Mesothelial cell of epicardium (in vitro differentiated cells): Measurements from ENCODE around the gene VEPH1. TPM values are rescaled to one million over a fixed set of nuclear protein-coding genes. Genes with fewer than 3 reads are reported as not detected.

Source experiments
- DNase-seq, 2 experiments: peaks; one replicate each; pipeline ENCODE4 v3.0.0; 2021; ENCODE audit warnings: low spot score in 2 of 2; ENCODE audit not compliant: unreplicated experiment in 2 of 2
- H3K27ac Mint-ChIP-seq: 2 replicates; pipeline ENCODE4 v1.8.0; 2021; ENCODE audit warnings: mixed read lengths
- H3K27me3 Mint-ChIP-seq: 2 replicates; pipeline ENCODE4 v1.8.0; 2021; ENCODE audit warnings: low read depth, mixed read lengths
- H3K36me3 Mint-ChIP-seq: 2 replicates; pipeline ENCODE4 v1.8.0; 2021; ENCODE audit warnings: mixed read lengths
- H3K4me1 Mint-ChIP-seq: 2 replicates; pipeline ENCODE4 v1.8.0; 2021; ENCODE audit warnings: mixed read lengths
- H3K4me3 Mint-ChIP-seq: 2 replicates; pipeline ENCODE4 v1.8.0; 2021; ENCODE audit warnings: mild to moderate bottlenecking, moderate library complexity, mixed read lengths
- H3K9me3 Mint-ChIP-seq: 2 replicates; pipeline ENCODE4 v1.8.0; 2021; ENCODE audit warnings: mixed read lengths
- total RNA-seq: library from RNA; stranded (reverse); gene quantifications from 3 replicates; pipeline ENCODE4 v1.2.1, GENCODE V29; 2021
- TF ChIP-seq, protein P1 (sequence below): fragments of 200-600 bp; sonication (generic); IDR thresholded peaks from one replicate; pipeline ENCODE4 v1.5.0; 2021; ENCODE audit warnings: antibody characterized with exemption; ENCODE audit not compliant: unreplicated experiment

The VEPH1 gene
- total RNA-seq = 7.2 to 10.2 TPM (median 7.9 TPM) in 3 replicates

DNA sequence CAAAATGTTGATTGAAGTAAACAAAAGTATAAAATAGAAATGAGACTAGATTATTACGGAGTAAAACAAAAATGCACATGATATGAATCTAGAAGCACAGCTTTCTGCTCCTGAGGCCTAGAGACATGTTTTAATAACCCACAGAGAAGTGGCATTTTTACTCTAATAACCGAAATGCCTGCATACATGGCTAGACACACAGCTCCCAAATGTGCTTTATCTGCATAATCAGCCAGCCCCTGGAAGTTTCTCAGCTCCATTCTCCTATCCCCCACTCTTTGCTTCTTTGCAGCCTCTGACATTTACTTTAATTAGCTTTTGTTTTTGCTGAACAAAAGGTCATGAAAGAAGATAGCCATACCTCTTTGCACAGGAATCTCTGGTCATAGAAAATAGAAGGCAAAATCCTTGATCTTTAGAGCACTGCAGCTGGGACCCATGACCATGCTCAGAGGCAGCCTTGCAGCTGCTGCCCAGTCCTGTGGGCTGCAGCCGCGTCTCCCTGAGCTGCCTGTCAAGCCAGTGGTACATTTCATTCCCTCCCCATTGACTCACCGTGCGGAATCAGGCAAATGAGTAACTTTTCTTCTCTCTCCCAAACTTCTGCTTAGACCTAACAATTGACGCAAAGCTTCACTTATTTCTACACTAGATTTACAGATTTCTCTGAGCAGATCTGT, at the start of gene VEPH1:
TSS of gene VEPH1 (minus strand) at position 501 of the 680 bp plus-strand sequence. CDS start 8,067 bp downstream, outside the sequence.
- Mint-ChIP-seq H3K36me3 (no peaks in the 10 kb centered on the region), H3K9me3 (peaks cover 4% of the 10 kb centered on the region), H3K4me1 (peaks cover 35% of the 10 kb centered on the region), H3K27me3 (peaks cover 2% of the 10 kb centered on the region), H3K4me3 (no peak within 1 kb of the TSS), H3K27ac (no peak within 1 kb of the TSS)
- TF ChIP-seq, protein P1, sequence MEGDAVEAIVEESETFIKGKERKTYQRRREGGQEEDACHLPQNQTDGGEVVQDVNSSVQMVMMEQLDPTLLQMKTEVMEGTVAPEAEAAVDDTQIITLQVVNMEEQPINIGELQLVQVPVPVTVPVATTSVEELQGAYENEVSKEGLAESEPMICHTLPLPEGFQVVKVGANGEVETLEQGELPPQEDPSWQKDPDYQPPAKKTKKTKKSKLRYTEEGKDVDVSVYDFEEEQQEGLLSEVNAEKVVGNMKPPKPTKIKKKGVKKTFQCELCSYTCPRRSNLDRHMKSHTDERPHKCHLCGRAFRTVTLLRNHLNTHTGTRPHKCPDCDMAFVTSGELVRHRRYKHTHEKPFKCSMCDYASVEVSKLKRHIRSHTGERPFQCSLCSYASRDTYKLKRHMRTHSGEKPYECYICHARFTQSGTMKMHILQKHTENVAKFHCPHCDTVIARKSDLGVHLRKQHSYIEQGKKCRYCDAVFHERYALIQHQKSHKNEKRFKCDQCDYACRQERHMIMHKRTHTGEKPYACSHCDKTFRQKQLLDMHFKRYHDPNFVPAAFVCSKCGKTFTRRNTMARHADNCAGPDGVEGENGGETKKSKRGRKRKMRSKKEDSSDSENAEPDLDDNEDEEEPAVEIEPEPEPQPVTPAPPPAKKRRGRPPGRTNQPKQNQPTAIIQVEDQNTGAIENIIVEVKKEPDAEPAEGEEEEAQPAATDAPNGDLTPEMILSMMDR = no peak
- no peak for DNase-seq

DNA sequence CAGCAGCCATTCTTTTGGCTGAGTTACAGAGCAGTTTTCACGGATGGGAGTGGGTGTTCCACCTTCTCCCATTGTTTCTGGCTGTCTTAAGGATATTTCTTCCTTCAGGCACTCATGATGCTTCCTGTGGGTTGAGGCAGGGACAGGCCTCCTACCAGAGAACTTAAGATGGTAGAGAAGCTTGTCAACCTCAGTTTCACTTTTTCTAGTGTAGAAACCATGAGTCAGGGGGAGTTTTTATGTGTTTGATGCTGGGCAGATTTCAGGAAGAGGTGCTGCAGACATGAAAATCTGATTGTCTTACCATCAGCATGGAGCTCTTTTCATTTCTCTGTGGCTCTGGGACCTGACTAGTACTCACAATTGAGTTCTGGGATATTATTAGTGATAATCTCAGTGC, 48.7 kb upstream of the VEPH1 start:
- H3K9me3 Mint-ChIP-seq = peaks cover 21% of the 10 kb centered on the region
- H3K4me3 Mint-ChIP-seq = no peak overlapping the region
- H3K27me3 Mint-ChIP-seq = peaks cover 31% of the 10 kb centered on the region
- DNase-seq = no peak
- TF ChIP-seq, protein P1 = no peak
- H3K36me3 Mint-ChIP-seq = no peaks in the 10 kb centered on the region
- H3K4me1 Mint-ChIP-seq = no peaks in the 10 kb centered on the region
- no peak overlapping the region for H3K27ac Mint-ChIP-seq

DNA sequence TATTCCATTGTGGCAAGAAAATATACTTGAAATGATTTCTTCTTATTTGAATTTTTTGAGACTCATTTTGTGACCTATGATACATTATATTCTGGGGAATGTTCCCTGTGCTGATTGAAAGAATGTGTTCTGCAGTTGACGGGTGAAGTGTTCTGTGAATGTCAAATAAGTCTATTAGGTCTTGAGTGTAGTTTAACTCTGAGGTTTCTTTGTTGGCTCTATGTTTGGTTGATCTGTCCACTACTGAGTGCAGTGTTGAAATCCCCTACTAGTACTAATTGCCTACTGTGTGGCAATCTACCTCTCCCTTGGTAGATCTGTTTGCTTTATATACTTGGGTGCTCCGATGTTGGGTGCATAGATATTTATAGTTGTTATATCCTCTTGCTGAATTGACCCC, 46.3 kb upstream of the VEPH1 start:
- peaks cover 36% of the 10 kb centered on the region for H3K27me3 Mint-ChIP-seq
- H3K36me3 Mint-ChIP-seq = no peaks in the 10 kb centered on the region
- H3K9me3 Mint-ChIP-seq = peaks cover 18% of the 10 kb centered on the region
- H3K4me1 Mint-ChIP-seq = no peaks in the 10 kb centered on the region
- TF ChIP-seq, protein P1 = no peak
- no peak overlapping the region for H3K27ac Mint-ChIP-seq
- no peak overlapping the region for H3K4me3 Mint-ChIP-seq
- DNase-seq = no peak

DNA sequence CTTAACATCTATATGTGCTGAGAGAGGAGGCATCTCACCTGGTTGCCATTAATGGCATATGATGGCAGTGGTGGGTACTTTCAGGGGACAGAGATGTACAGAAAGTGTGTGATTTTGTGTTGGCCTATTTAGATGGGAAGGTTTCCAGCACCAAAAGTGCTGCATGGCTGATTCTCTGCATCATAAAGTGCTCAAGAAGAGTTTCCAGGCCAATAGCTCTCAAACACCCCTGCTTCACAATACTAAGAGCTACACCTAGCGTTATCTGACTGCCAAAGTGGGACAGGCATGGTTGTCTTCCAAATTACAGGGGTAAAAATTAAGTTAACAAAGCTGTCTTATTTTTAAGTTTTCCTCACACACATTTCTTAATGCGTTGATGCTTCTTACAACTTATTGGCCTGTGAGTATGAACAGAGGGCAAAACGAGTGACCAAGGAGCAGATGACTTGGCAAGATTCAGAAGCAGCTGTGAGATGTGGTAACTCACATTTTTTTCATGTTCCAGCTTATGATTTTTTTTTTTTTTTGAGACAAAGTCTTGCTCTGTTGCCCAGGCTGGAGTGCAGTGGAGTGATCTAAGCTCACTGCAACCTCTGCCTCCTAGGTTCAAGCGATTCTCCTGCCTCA, 41.4 kb upstream of the VEPH1 start:
- Mint-ChIP-seq H3K4me1 (no peaks in the 10 kb centered on the region), H3K36me3 (no peaks in the 10 kb centered on the region), H3K27ac (no peak overlapping the region), H3K9me3 (peaks cover 5% of the 10 kb centered on the region), H3K4me3 (no peak overlapping the region), H3K27me3 (peaks cover 56% of the 10 kb centered on the region)
- DNase-seq = no peak
- TF ChIP-seq, protein P1 = no peak

DNA sequence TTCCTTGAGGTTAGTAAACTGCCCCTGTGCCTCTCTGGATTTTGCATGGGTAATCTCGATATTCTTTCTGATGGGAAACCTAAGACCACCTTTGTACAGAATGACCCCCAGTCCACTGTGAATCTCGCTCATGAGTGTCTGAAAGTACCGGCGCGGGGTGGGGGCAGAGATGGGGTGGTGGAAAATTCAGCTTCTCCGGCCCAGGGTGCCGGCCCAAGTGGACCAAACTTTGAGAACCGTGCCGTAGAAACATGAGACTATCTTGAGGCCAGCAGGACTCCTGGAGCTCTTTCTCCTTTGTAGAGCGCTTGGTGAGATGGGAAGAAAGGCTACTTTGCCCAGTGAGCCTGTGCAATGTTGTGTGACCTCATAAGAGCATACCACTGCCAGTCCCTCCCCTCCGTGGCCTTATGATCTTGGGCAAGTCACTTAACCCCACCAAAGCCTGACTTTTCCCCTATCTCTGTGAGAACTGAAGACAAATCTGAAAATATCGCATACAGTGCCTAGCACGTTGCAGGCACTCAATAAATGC, 40.4 kb upstream of the VEPH1 start:
- Mint-ChIP-seq H3K36me3 (no peaks in the 10 kb centered on the region), H3K4me1 (no peaks in the 10 kb centered on the region), H3K27me3 (peaks cover 49% of the 10 kb centered on the region), H3K4me3 (peak overlapping the region; percentile 71), H3K9me3 (peaks cover 5% of the 10 kb centered on the region), H3K27ac (no peak overlapping the region)
- DNase-seq = no peak
- TF ChIP-seq, protein P1 = no peak
